ENCODE results near the gene CDKL1. TPM values are rescaled to one million over a fixed set of nuclear protein-coding genes. Genes with fewer than 3 reads are reported as not detected.

CDKL1 gene
- 1.7 and 3.7 TPM in 2 replicates for total RNA-seq (2014; rRNA removed; shearing (Covaris generic))

DNA sequence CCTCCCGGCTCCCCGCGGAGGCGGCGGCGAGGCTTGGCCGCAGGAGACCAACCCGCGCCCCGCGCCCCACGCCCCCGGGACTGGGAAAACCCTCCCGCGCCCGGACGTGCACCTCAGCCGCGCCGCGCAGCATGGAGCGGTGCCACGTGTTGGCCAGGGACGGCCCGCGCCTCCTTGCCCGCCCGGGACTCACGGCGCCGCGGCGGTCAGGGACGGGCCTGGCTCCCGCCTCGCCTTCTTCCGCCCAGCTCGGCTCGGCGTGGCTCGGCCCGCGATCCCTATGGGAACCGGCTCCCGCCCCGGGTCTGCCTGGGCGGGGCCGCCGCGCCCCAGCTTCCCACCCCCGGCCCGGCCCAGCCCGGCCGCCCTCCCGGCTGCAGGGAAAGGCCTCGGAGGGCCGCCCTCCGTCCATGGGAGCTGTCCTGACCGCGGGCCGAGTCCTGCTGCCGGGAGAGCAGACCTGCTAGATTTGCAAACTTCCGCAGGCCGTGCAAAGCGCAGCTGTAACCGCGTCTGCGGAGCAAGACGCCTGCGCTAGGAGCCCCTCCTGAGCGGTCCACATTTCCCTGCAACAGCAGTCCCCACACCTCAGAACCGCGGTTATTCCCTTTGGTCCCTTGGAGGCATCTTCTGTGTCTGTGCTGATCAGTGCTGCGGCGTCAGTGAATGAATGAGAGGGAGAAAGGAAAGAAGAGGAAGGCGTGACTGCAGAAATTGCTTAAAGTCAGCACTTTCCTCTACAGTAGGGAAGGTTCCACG, at the start of gene CDKL1:
Gene CDKL1, minus strand, starts transcription at position 251 of the 759 bp plus-strand sequence. CDS start 1,013 bp downstream, outside the sequence.
- peak; percentile 71 for DNase-seq (ENCODE audit: low read depth)

DNA sequence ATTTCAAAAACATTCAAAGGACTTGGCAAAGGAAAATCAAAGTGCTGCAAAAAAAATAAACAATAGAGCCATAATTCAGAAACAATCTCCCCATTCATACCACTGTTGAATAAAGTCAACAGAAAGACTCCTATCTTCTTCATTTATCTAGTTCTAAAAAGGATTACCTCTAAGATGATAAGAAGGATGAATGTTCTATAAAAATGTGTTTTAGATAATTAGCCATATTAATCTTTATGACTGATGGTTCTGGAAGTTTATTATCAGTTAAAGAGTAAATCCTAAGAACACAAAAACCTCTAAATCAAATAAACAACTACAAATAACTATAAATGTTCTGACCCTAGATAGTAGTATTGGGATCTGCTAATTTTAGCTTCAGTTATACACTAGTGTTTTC, 37.8 kb upstream of the CDKL1 start:
- no peak for DNase-seq (ENCODE audit: low read depth)

DNA sequence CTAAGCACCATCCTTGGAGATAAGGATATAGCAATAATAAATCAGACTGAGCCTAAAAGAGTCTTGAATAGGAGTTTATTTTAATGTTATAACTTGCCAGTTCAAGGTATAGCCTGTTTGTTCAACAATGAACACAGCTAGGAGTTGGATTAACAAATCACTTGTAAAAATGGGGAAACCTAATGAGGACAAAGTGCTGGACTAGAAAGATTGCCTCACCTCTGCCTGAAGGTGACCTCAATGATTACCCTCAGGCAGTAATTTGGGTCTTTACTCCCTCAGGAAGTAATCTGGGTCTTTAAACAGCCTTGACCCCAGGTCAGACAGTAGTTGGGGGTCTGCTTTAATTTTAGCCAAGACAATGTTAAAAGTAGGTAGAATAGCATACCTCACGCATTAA, 35.5 kb upstream of the CDKL1 start:
- DNase-seq (ENCODE audit: low read depth) = no peak

DNA sequence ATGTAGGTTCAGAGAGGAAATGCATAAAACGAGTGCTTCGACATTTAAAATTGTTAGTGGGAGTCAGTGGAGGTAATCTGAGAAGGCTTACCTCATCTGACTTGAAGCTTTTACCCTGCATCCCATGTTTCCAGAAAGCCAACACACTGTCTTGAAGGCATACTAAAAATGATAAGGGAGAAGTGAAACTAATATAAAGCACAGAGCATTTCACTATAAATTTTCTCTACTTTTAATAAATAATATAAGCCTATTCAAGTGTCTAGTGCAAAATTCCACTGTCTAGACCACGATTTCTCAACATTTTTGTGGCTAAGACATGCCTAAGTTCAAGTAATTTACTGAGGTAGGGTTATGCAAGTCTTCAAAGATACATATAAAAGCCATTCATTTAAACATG, 29.1 kb upstream of the CDKL1 start:
- peak; percentile 22 for DNase-seq (ENCODE audit: low read depth)

DNA sequence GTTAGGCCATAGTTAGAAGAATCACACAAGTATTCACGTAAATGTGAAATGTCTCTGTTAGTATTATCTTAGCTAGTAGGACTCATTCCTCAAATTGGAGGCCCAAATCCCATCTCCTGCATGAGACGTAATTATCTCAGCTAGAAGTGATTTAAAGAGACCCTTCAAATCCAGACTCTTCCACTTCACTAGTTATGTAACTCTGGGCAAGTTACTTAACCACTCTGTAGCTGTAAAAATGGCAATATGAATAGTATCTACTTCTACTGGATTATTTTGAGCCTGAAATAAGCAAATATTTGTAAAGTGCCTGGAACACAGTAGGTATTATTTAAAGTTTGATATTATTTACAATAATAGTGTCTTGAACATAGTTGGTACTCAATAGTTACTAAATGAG, 28.4 kb upstream of the CDKL1 start:
- no peak for DNase-seq (ENCODE audit: low read depth)

DNA sequence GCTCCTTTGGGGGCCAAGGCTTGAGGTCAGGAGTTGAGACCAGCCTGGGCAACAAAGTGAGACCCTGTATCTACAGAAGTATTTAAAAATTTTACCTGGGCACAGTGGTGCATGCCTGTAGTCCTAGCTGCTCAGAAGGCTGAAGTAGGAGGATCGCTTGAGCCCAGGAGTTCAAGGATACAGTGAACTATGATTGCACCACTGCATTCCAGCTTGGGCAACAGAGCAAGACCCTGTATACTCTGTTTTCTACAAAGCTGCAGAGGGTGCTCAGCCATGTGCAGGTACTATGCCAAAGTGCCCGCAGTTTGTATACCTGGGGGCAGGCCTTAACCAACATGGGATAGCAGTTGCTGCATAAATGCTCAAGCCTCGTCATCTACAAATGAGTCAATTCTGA, 26.8 kb upstream of the CDKL1 start:
- DNase-seq (ENCODE audit: low read depth) = no peak

DNA sequence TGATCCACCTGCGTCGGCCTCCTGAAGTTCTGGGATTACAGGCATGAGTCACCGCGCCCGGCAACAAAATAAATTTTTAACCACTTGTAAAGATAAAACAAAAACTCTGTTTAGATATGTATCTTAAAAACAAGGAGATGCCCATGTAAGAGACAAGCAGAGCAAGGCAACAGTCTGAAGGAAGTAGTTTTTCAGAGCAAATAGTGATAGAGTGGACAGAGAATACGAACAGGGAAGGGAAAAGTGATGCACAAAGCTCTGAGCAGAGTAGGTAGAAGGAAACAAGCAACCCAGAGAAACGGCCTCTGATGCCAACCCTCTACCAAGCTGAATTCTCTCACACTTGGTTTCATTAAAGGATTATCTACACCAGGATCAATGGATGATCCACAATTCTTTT, 24.8 kb upstream of the CDKL1 start:
- no peak for DNase-seq (ENCODE audit: low read depth)

DNA sequence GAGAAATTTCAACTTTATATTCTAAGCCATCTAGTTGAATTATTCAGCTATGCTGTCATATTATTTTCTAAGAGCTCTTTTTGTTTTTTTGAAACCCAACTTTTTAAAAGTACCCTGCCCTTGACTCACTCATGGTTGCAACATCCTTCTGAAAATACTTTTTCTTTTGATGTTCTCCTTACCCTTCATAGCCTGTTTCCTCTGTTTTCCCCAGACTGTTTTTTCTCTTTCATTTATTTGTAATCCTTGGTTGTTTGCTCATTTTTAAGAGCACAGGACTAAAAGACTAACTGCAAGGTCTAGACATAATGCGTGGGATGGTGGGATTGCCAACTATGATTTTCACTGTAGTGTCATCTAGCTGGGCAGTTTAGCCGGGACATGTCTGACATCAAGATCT, 21.2 kb upstream of the CDKL1 start:
- DNase-seq (ENCODE audit: low read depth) = no peak

DNA sequence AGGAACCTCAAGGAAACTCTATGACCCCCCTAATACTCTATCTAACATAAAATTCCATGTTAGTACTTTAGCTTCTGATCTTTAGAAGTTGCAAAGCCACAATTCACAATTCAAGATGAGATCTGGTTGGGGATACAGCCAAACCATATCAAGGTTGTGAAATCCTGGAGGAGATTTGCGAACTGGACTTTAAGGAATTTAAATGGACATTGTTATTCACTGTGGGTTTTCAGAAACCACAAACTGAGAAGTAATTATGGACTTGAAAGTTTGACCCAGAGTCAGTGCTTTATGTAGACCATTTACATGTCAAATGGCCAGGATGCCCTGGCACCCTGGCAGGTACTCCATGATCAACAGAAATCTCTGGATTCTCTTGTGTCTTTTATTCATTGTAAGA, 14.2 kb upstream of the CDKL1 start:
- DNase-seq (ENCODE audit: low read depth) = peak; percentile 84

DNA sequence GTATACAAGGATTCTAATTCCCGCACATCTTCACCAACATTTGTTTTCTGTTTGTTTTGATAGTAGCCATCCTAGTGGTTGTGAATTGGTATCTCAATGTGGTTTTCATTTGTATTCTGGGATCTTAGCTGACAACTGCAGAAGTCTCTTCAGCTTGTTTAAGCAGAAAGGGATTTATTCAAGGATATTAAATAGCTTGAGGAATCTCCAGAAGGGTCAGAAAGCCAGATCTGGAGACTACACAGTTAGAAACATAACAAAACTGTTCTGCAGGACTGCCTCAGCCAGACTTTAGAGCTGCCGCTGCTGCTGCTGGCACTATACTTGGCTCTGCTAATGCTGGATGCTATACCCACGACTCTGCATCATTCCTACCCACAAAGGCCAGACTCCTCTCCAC, 13.4 kb upstream of the CDKL1 start:
- no peak for DNase-seq (ENCODE audit: low read depth)

DNA sequence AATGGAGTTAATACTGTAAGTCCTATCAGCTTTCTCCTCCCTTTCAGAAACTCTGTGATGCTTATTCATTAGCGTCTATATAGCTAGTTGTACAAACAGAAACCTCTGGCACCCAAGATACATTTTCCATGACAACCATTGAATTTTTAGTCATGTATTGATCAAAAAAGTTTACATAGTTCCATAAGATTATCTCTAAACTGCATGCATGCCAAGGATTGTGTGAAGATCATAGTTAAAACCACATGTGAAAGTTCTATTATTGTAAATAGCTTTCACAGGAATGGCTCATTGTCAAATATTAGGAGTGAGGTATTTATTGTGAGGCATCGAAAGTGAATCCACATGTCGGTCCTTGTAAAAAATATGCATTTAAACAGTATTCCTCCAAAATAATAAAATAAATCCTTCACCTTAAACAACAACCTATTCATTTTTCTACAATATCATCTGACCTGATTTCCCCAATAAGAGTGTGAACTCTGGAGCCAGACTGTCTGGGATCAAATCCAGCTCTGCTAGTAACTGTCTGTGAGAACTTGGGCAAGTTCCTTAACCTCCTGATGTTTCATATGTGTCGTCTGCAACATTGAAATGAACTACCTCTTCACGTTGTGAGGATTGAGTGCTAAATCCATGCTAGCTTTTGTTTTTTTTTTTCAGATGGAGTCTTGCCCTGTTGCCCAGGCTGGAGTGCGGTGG, 10.6 kb upstream of the CDKL1 start:
- DNase-seq (ENCODE audit: low read depth) = no peak

DNA sequence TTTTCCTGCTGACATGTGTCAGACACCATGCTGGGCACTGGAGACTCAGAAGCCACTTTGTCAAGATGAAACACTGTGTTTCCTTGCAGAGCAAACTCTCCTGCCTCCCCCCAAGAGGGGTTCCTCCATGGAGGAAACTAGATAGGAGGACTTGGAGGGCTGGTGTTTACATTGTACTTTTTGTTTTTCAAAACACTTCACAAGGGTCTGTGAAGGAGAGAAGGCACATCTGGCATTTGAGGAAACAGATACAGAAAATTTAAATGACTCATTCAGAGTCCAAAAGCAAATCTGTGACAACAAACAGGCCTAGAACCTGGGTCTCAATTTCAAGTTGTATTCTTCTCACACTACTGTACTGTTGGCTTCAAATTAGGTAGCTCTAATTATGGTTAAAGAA, 6.7 kb upstream of the CDKL1 start:
- DNase-seq (ENCODE audit: low read depth) = peak; percentile 21

DNA sequence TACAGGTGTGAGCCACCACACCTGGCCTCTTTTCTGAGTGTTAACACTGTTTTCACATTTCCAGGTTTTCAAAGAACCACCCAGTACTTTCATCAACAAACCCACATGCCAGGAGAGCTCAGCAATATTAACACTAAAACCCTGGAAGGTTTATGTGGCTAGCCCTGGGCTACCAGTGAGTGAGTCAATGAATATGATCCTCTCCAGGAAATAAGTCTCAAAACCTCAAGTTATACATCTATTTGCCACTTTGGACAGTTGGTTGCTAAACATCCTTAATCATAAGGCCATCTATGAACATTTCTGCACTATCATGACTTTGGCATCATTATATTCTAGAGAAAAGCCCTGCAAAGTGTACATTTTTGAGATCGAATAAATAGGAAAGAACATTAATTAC, 6.3 kb upstream of the CDKL1 start:
- DNase-seq (ENCODE audit: low read depth) = peak; percentile 65

DNA sequence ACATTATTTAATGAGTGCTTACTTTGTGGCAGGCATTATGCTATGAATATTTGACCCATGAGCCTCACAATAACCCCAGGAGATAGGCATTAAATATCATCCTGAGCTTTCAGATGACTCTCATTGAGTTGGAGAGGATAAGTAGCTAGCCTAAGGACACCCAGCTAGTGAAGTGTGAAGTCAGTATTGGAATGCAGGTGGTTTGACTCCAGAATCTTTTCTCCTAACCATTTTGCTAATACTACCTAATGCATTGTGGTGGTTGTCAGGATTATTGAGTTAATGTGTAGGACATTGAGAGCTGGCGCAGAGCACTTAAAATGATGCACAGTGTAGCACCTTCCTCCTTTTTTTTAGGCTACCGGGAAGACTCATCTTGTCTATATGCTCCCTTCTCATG, 3.8 kb upstream of the CDKL1 start:
- no peak for DNase-seq (ENCODE audit: low read depth)

DNA sequence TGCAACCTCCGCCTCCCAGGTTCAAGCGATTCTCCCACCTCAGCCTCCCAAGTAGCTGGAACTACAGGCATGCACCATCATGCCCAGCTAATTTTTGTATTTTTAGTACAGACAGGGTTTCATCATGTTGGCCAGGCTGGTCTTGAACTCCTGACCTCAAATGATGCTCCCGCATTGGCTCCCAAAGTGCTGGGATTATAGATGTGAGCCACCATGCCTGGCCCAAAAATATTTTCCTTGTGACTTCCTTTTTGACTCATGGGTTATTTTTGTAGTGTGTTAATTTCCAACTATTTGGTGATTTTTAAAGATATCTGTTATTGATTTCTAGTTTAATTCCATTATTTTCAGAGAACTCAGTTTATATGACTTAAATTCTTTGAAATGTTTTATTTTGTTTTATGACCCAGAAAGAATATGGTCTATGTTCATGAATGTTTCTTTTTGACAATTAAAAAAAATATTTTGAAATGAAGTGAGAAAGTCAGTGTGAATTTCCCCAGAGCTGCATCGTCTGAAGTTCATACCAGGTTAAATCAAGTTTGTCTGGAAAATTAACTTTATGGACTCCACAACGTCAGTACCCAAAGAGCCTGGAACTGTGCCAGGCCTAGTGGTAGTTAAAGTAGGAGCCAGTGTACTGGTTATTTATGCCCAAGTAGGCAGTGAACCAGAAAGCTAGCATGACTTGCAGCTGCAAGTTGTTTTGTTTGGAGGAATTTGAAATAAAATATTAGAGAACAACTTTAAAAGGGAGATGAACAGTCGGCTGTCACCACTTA, 2.8 kb upstream of the CDKL1 start:
- peak; percentile 74 for DNase-seq (ENCODE audit: low read depth)

DNA sequence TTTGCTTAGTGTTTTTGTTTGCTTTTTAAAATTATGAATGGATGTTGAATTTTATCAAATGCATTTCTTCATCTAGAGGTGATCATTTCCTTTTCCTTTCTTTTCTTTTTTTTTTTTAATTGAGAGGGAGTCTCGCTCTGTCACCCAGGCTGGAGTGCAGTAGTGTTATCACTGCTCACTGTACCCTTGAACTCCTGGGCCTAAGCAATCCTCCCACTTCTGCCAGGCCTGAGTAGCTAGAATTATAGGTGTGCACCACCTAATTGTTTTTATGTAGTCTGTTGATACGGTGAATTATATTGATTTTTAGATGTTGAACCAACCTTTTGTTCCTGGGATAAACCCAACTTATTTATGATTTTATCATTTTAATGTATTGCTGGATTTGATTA, 1.5 kb upstream of the CDKL1 start:
- no peak for DNase-seq (ENCODE audit: low read depth)

DNA sequence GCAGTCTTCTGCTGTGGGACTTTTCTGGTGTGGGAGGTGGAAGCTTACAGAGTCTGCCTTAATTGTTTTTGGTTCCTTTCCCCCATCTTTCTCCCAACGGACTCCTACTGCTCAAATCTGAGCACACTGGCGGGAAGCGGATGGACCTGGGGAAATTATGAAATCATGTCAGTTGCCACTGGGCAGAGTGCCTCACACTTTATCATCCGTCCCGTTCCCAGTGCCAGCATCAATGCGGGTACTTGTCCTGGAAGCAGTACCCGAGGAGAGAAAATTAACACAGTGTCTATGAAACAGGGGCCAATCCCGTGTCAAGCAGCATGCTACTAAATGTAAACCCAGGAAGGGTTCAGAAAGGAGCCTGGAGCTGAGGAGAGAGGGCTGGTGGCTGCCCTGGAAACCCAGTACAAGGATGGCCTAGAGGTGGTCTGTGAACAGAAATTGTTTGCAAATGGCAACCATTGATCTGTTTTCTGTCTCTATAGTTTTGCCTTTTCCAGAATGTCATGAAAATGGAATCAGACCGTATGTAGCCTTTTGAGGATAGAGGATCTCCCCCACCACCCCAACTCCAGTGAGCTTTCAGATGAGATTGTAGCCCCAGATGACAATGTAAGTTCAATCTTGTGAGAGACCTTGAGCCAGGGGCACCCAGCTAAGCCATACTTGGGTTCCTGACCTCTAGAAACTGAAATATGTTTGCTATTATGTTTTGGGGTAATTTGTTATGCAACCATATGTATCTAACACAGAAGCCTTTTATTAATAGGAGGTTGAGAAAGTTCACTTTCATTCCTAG, 908 bp upstream of the CDKL1 start:
- DNase-seq (ENCODE audit: low read depth) = peak; percentile 55

DNA sequence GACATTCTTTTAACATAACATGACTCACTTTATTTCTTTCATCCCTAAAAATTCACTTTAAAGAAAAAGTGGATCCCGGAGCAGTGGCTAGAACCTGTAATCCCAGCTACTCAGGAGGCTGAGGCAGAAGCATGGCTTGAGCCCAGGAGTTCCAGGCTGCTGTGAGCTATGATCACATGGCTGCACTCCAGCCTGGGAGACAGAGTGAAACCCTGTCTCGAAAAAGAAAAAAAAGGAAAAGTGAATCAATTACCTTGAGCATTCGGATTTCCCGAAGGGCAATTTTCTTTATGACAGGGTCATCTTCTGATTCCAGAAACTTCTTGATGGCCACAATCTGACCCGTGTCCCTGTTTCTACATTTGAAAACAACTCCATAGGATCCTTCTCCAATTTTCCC, 1.2 kb downstream of the CDKL1 start:
- no peak for DNase-seq (ENCODE audit: low read depth)

DNA sequence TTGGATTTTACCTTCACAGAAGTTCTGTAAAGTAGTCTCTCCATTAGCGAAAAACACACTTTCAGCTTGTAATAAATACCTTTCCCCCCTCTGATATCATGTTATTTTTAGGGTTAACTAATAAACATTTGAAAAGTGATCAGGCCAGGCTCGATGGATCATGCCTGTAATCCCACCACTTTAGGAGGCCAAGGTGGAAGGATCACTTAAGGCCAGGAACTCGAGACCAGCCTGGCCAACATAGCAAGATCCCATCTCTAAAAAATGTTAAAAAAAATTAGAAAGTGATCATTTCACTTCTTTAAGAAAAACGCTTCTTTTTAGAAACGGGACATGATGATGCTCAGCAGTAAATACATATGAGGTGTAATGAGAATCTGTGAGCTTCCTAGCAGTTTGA, 2.0 kb downstream of the CDKL1 start:
- DNase-seq (ENCODE audit: low read depth) = no peak

DNA sequence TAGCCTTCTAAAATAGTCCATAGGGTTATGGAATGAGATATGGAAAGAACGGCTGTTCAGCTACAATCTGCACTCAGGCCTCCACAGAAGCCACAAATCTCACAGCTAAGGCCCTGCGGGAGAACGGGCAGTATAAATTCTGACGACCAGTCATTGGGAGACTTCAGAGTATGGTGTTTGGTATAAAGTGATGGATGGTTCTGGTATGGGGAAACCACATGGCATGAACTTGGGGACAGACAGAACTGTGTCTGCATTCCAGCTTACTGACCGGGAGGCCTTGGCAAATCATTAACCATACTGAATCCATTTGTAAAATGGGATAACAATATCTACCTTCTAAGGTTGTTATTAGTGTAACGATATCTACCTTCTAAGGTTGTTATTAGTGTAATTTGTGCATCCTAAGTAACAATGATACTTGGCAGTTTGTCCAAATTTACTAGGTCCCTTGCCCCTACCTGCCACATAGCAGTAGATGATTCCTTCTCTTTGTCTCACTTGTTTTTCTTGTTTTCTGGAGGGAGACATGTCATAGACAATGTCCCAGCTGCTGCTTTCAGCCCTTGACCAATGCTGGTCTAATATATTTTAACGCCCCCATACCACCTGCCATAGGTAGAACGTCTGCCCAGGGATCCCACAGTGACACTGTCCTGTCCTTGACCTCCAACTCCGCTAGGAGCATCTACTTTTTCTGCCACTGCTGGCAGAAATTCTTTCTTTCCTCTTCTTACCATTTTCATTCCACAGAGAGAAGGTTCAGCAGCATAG, 6.8 kb downstream of the CDKL1 start:
- DNase-seq (ENCODE audit: low read depth) = no peak

All from M059J (cell line).